NCI-H128 (cell line): Measurements from ENCODE around the gene KCTD11.
"Not testable (repeated sequence)": the region's sequence is repeated elsewhere in the genome, so short reads cannot be mapped to it uniquely, and the experiment has no call there.

Experiments
- DNase-seq: peaks from one replicate; lab custom pipeline; 2025; ENCODE audit not compliant: unreplicated experiment; lab: John Stamatoyannopoulos, UW

The KCTD11 gene

DNA sequence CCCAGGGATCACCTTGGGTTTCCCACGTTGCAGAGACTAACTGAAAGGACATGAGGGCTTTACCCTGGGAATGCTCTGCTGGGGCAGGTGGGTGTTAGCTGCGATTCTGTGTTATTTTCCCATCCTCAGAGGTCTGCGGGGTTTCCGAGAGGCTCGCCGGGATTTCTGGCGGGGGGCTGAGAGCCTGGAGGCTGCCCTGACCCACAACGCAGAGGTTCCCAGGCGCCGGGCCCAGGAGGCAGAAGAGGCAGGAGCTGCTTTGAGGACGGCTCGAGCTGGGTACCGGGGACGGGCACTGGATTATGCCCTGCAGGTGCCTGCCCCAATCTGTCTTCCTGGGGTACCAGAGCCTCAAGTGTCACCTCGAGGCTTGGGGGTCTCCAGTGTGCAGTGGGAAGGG lies 8.7 kb upstream of the KCTD11 start:
- DNase-seq: no peak

GRCh38 chr17:7346761-7347614 lies 5.0 kb upstream of the KCTD11 start:
- no peak for DNase-seq

DNA sequence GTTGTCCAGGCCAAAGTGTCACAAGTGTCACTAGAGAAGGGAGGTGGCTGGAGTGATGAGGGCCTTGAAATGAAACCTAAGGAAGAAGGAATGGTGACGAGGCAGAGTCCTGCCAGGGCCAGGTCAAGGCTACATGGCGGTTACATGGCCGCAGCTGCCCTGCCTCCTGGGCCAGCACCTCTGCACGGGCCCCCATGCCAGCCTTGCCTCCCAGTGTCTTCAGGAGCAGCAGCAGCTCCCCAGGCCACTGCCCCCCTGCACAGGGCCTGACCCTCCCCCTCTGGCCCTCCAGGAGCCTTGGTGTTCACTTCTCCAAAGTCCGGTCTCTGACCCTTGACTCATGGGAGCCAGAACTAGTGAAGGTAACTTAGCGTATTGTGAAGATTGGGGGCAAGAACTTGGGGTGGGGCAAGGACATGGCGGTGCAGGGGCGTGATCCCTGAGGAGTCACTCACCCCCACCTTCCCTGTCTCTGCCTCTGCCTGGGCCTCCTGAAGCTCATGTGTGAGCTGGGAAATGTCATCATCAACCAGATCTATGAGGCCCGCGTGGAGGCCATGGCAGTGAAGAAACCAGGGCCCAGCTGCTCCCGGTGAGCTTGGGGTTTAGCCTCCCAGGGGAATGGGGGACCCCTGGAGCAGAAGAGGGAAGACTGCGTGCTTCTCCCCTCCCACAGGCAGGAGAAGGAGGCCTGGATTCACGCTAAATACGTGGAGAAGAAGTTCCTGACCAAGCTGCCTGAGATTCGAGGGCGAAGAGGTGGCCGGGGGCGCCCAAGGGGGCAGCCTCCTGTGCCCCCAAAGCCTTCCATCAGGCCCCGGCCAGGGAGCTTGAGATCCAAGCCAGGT lies 4.1 kb upstream of the KCTD11 start:
- DNase-seq: no peak

- DNase-seq: no peak
These were observed 3.3 kb upstream of the KCTD11 start for GRCh38 chr17:7348478-7349242.

GRCh38 chr17:7352503-7352889 lies 534 bp downstream of the KCTD11 start:
- no peak for DNase-seq

- no peak for DNase-seq
These were observed 1.1 kb downstream of the KCTD11 start for GRCh38 chr17:7352910-7353635.

DNA sequence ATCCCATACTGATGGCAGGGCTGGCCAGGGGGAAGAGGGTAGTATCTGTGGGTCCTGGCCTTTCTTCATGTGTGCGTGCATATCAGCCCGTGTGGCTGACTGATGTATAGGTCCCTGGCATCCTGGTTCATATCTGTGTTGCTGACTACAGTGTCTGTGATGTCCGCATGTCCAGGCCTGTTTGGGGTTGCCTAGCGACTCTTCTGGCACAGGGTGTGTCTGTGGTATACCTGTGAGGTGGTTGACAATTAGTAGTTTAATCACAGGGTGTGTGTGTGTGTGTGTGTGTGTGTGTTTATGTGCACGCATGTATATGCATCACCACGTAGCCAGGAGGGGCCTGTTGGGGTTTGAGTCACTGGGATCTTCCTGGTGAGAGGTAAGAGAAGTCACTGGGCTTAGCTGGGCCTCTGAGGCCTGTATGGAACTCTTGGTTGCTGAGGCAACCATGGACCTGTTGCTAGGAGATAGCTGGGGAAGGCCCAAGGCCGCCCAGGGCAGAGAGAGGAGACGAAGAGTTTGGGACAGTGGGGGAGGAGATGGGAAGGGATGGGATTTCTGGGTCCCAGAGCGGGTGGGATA lies 2.4 kb downstream of the KCTD11 start:
- DNase-seq: no peak

- no peak for DNase-seq
These were observed 3.1 kb downstream of the KCTD11 start, which contains the start of gene TMEM95 for GRCh38 chr17:7355053-7355452. TMEM95 (plus strand) TSS chr17:7355156; CDS start chr17:7355205, 49 bp downstream.

GRCh38 chr17:7355573-7355972 lies 3.6 kb downstream of the KCTD11 start:
- no peak for DNase-seq

- peak; percentile 35 for DNase-seq
These were observed 4.1 kb downstream of the KCTD11 start for GRCh38 chr17:7356072-7356549.

DNA sequence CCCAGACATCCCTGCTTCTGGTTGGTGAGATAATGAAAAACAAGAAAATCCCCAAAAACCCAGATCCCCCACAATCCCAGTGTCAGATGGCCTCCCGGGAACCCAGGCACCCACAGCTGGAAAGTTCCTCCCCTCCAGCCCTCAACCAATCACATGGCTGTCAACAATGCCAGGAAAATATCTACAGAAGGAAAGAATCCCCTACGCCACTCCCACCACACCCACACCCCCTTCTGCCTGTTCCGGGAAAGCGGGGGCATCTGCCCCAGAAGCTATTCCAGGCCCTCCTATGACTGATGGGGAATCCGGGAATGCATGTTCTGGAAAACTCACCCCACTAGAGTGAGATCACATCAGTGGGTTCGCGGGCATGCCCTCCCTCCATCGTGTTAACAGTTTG lies 4.8 kb downstream of the KCTD11 start:
- no peak for DNase-seq

GRCh38 chr17:7357381-7357780 lies 5.4 kb downstream of the KCTD11 start:
- DNase-seq: no peak

GRCh38 chr17:7361906-7362305 lies 9.9 kb downstream of the KCTD11 start:
- no peak for DNase-seq

- DNase-seq: no peak
These were observed 11.3 kb downstream of the KCTD11 start for GRCh38 chr17:7363311-7363710.

DNA sequence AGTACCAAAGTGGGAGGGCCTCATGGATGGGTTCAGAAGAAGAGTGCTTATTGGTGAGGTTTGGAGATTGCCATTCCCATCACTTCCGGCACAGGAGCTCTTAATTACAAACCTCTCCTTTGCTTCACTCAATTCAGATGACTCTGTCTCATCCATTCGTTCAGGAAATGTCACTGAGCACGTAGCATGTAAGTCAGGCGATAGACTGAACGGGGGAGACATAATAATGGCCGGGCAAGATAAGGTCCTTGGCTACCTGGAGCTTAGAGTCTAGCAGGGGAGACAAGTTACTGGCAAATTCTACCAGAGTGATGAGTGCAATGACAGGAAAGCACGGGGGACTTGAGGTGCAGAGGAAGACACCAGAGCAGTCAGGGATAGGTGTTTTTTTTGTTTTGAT lies 14.0 kb downstream of the KCTD11 start:
- DNase-seq: not testable (repeated sequence)

DNA sequence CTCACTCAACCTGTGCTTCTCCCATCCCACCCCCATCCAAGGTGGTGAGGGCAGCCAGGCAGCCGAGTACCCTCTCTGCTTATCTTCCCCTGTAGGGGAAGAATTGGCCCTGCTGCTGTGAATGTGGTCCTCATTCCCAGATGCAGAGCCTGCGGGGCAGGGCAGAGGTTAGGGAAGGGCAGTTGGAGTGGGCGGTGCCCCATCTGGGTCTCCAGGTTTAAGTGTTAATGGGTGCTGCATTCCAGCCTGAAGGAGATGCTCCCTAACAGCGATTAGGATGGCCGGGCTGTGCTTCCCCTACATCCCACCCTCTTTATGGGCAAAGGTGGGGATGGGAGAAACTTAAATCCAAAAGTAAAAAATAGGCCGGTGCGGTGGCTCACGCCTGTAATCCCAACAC lies 15.1 kb downstream of the KCTD11 start:
- no peak for DNase-seq

DNA sequence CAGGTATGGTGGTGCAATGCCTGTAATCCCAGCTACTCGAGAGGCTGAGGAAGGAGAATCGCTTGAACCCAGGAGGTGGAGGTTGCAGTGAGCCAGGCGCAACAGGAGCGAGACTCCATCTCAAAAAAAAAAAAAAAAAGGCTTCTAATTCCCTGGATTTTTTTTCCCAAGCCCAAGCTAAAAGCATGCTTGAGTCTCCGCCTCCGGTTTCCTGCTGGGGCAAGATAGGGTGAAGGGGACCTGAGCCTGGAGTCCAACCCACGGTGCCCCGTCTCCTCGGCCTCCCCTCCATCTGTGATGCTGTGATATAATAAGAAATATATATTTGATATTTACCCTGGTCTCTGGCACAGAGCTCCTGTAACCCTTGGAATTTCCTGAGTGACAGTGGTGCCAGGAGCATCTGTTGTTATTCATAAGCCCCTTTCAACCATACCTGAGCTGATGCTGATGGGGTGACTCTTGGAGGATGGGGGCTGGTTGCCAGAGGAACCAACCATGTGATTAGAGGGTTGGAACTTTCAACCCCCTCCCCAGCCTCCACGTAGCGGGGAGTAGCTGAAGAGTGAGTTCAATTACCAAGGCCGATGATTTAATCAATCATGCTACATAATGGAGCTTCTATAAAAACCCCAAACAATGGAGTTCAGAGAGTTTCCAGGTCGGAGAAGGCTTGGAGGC lies 16.1 kb downstream of the KCTD11 start:
- DNase-seq: no peak

- not testable (repeated sequence) for DNase-seq
These were observed 16.6 kb downstream of the KCTD11 start for GRCh38 chr17:7368599-7368994.

DNA sequence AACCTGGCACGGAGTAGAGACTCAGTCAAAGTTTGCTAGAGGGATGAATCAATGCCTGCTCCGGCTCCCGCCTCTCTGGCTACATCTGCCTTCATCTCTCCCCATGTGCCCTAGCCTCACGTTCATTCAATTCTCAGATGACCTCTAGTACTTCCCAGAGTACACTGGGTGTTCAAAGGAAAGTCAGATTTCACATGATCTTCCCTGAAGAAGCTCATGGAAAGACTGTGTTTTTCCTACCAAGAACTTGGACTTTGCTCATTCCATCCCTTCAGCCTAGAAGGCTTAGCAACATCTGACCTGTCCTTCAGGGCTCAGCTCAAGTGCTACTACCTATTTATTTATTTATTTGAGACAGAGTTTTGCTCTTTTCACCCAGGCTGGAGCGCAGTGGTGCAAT lies 17.9 kb downstream of the KCTD11 start:
- no peak for DNase-seq

GRCh38 chr17:7370853-7371252 lies 18.9 kb downstream of the KCTD11 start:
- no peak for DNase-seq
